GM13976 (cell line): ENCODE data around the gene TMEM217.
A peak's percentile ranks its signal among the peaks of the same experiment; 100 is the strongest.

Experiments used
- DNase-seq: peaks from one replicate; pipeline ENCODE4 v3.0.0; 2012; ENCODE audit warnings: low spot score
- CTCF ChIP-seq: IDR thresholded peaks from 2 replicates; pipeline ENCODE4 v1.5.1; 2012; ENCODE audit warnings: borderline replicate concordance, mild to moderate bottlenecking; ENCODE audit not compliant: insufficient read depth; ENCODE audit errors: extremely low read depth, missing control alignments, control extremely low read depth
- in situ Hi-C: fragments of 300-500 bp; cut with MboI; formaldehyde crosslinking; loops from one replicate; pipeline ENCODE4 v1.12.0; 2022; ENCODE audit warnings: low sequenced_read_pairs, mixed read lengths, inconsistent platforms; ENCODE audit not compliant: unreplicated experiment

Gene TMEM217

GRCh38 chr6:37169496-37170272, 88.3 kb downstream of the TMEM217 start, which contains the start of gene PIM1:
PIM1 (plus strand) TSS chr6:37170152; CDS start chr6:37170576, 424 bp downstream.
- DNase-seq: peak; percentile 99
- no peak for TF ChIP-seq CTCF
- in situ Hi-C loops: loop anchor here (5.0 kb wide), 1 partner anchor 117 kb away; no protein-coding TSS in a partner anchor

- in situ Hi-C loops: no loop called here
- TF ChIP-seq CTCF: no peak
- DNase-seq: peak; percentile 33
These were observed 89.0 kb downstream of the TMEM217 start for GRCh38 chr6:37168811-37169495.

- no peak for TF ChIP-seq CTCF
- in situ Hi-C loops: no loop called here
- no peak for DNase-seq
These were observed 89.7 kb downstream of the TMEM217 start for GRCh38 chr6:37168163-37168758.

- no peak for TF ChIP-seq CTCF
- in situ Hi-C loops: no loop called here
- no peak for DNase-seq
These were observed 95.2 kb downstream of the TMEM217 start for GRCh38 chr6:37162740-37163139.
